ENCODE measurements around the gene PSMG4. TPM values are rescaled to one million over a fixed set of nuclear protein-coding genes. Genes with fewer than 3 reads are reported as not detected.

The PSMG4 gene, protein sequence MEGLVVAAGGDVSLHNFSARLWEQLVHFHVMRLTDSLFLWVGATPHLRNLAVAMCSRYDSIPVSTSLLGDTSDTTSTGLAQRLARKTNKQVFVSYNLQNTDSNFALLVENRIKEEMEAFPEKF
- 10 to 100 TPM; 16.4 to 25.2 TPM for total RNA-seq

DNA sequence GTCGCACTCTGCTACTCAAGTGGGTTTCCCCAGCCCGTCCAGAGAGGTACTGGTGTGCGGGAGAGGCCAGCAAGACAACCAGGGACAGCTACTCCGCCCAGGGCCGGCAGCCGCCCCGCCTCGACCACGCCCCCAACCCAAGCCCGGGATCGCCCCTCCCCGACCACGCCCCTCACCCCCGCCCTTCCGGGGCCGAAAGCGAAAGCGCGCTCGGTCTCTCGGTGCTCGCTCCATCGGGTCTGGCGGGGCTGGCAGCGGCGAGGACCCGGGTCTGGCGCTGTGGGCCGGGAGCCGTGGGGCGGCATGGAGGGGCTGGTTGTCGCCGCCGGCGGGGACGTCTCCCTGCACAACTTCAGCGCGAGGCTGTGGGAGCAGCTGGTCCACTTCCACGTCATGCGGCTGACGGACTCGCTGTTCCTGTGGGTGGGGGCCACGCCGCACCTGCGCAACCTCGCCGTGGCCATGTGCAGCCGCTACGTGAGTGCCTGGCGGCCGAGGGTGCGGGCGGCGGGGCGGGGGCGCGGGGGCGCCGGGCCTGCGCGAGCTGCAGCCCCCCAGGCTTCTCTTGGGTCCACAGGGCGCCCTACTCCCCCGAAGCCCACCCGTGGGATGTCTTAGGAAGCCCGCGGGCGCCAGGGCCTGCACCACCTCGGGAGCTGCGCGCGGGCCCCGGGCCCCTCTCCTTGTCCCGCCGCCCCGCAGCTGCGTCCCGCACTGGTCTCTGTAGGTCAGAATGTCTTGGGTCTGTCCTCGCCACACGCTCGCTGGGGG lies at the start of gene PSMG4:
PSMG4 (plus strand) TSS at position 228 of the 771 bp plus-strand sequence; CDS start at position 304, 76 bp downstream.
- peak within 1 kb of the TSS; percentile 97 for H3K4me3 Mint-ChIP-seq
- peak within 1 kb of the TSS; percentile 79 to 92 for H3K27ac Mint-ChIP-seq
- ATAC-seq (peak; percentile 92 to 96), DNase-seq (ENCODE audit: low spot score) (peak; percentile 95)
- peaks cover 5% of the 10 kb centered on the region for H3K9me3 Mint-ChIP-seq
- peaks cover 5% of the 10 kb centered on the region for H3K36me3 Mint-ChIP-seq
- peaks cover 0 to 15% of the 10 kb centered on the region in 2 donors for H3K27me3 Mint-ChIP-seq
- H3K4me1 Mint-ChIP-seq (ENCODE audit: low read depth in 2 of 2), result peaks cover 25 to 36% of the 10 kb centered on the region in 2 donors

GRCh38 chr6:3209114-3210023 lies 49.4 kb upstream of the PSMG4 start:
- peaks cover 21% of the 10 kb centered on the region in 2 donors for H3K4me1 Mint-ChIP-seq (ENCODE audit: low read depth in 2 of 2)
- H3K27ac Mint-ChIP-seq, result peak overlapping the region; percentile 60 to 79

DNA sequence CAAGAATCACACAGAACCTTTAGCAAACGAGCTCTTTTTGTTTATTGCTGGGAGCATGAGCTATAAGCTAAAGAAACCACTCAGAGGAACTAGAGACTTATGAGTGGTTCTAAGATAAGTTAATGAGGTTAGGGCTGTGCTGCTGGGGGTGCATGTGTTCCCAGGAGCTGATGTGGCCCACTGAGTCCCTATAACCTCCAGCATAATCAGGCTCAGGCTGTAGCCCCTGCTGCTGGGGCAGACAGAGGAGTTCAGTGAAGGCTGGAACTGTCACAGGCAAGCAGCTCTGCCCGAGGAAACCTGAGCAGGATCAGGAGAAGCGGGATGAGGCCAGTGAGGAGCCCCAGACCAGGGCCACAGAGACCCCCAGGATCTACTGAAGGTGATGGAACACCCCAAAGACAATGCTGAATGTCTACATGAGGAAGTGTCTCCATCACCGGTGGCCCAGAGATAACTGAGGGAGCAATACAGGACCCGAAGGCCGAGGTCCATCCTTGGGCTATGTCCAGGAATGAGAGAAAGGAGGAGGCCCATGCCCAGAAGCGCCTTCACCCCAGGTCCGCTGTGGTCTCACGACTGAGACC lies 48.6 kb upstream of the PSMG4 start:
- Mint-ChIP-seq H3K36me3 (no peaks in the 10 kb centered on the region), H3K4me1 (ENCODE audit: low read depth in 2 of 2) (peaks cover 21% of the 10 kb centered on the region in 2 donors), H3K27me3 (peaks cover 34 to 35% of the 10 kb centered on the region in 2 donors), H3K4me3 (peak overlapping the region; percentile 13), H3K9me3 (no peaks in the 10 kb centered on the region), H3K27ac (peak overlapping the region; percentile 60 to 79)
- ATAC-seq (peak in 1 of 2 donors; percentile 14), DNase-seq (ENCODE audit: low spot score) (no peak)

More at GRCh38 chr6:3209114-3210023, 49.4 kb upstream of the PSMG4 start:
- DNase-seq (ENCODE audit: low spot score) (no peak), ATAC-seq (peak; percentile 79 to 81)
- Mint-ChIP-seq H3K4me3 (peak overlapping the region; percentile 74), H3K9me3 (no peaks in the 10 kb centered on the region), H3K27me3 (peaks cover 35 to 39% of the 10 kb centered on the region in 2 donors), H3K36me3 (no peaks in the 10 kb centered on the region)

DNA sequence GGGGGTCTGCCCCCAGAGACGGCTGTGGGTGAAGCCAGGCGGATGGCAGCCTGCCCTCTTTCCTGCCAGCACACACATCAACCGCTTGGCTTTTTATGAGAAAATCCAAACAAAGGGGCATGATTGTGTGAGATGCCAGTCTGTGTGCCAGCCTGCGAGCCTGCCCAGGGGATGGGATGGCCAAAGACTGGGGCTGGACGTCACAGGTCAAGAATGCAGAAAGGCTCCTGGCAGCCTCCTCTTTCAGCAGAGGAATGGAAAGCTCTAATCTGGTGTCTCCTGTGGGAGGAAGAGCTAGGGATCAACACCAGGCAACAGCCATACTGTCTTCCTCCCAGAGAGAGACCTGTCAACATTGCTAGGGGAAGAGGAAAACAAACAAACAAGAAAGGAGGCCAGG lies 47.1 kb upstream of the PSMG4 start:
- Mint-ChIP-seq H3K9me3 (no peaks in the 10 kb centered on the region), H3K27ac (no peak overlapping the region), H3K36me3 (no peaks in the 10 kb centered on the region), H3K4me1 (ENCODE audit: low read depth in 2 of 2) (peaks cover 15 to 21% of the 10 kb centered on the region in 2 donors), H3K4me3 (no peak overlapping the region), H3K27me3 (peaks cover 34 to 42% of the 10 kb centered on the region in 2 donors)
- no peak for ATAC-seq
- no peak for DNase-seq (ENCODE audit: low spot score)

GRCh38 chr6:3212261-3212660 lies 46.5 kb upstream of the PSMG4 start:
- no peaks in the 10 kb centered on the region for H3K9me3 Mint-ChIP-seq
- DNase-seq (ENCODE audit: low spot score) (no peak), ATAC-seq (no peak)
- no peak overlapping the region for H3K27ac Mint-ChIP-seq
- no peaks in the 10 kb centered on the region for H3K36me3 Mint-ChIP-seq
- H3K27me3 Mint-ChIP-seq, result peaks cover 30 to 39% of the 10 kb centered on the region in 2 donors
- H3K4me3 Mint-ChIP-seq, result no peak overlapping the region
- H3K4me1 Mint-ChIP-seq (ENCODE audit: low read depth in 2 of 2), result peaks cover 15 to 21% of the 10 kb centered on the region in 2 donors

DNA sequence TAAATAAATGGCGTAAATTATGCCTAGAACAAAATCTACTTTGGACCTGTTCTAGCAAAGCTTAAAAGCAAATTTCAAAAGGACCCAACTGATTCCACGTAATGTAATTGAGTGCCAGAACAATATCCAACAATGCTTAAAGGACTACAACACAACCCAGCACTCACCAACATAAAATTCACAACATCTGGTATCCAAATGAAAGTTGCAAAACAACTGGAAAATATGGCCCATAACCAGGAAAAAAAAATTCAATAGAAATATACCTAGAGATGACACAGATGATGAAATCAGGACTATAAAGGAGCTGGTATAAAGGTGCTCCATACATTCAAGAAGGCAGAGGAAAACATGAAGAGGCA lies 45.4 kb upstream of the PSMG4 start:
- Mint-ChIP-seq H3K27ac (no peak overlapping the region), H3K36me3 (no peaks in the 10 kb centered on the region), H3K9me3 (no peaks in the 10 kb centered on the region), H3K4me1 (ENCODE audit: low read depth in 2 of 2) (peaks cover 15 to 17% of the 10 kb centered on the region in 2 donors), H3K4me3 (no peak overlapping the region), H3K27me3 (peaks cover 34 to 47% of the 10 kb centered on the region in 2 donors)
- DNase-seq (ENCODE audit: low spot score), result no peak
- no peak for ATAC-seq

- Mint-ChIP-seq H3K27me3 (peaks cover 36 to 52% of the 10 kb centered on the region in 2 donors), H3K27ac (no peak overlapping the region), H3K36me3 (no peaks in the 10 kb centered on the region), H3K4me3 (no peak overlapping the region), H3K9me3 (no peaks in the 10 kb centered on the region), H3K4me1 (ENCODE audit: low read depth in 2 of 2) (peaks cover under 1% of the 10 kb centered on the region in 2 donors)
- DNase-seq (ENCODE audit: low spot score) (no peak), ATAC-seq (no peak)
Observed at GRCh38 chr6:3214898-3215297, 43.8 kb upstream of the PSMG4 start.

DNA sequence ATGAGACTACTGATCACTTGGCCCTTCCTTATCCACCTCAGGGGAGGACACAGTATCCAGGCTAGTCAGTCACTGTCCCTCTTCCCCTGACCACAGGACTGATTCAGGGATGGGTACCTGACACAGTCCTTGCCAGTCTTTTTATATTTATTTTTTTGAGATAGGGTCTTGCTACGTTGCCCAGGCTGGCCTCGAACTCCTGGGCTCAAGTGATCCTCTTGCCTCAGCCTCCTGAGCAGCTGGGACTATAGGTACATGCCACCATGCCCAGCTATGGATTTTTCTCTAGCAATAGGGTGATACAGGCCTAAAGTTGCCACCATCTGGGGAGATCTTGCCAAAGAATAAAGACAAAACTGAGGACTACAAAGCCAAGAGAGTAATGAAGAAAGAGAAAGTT lies 41.5 kb upstream of the PSMG4 start:
- ATAC-seq, result no peak
- Mint-ChIP-seq H3K9me3 (no peaks in the 10 kb centered on the region), H3K36me3 (no peaks in the 10 kb centered on the region), H3K4me3 (no peak overlapping the region), H3K27me3 (peaks cover 39 to 56% of the 10 kb centered on the region in 2 donors), H3K4me1 (ENCODE audit: low read depth in 2 of 2) (peaks cover 4 to 5% of the 10 kb centered on the region in 2 donors), H3K27ac (no peak overlapping the region)
- DNase-seq (ENCODE audit: low spot score), result no peak

DNA sequence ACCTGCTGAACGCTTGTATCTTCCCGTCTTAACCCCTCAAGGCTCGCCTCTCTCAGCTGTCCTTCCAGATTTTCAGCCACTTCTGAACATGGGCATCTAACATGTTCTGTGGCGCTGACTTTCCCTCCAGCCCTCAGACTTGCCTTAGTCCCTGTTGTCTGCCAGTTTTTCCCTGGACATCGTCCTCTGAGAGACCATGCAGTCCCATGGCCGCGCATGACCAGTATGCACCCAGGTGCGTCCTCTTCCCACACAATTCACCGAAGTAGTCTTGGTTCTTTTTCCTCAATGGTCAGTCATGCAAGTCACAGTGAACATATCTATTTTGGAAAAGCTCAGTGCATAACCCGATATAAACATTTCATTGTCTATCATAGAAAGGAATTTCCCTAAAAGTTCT lies 40.5 kb upstream of the PSMG4 start:
- Mint-ChIP-seq H3K4me1 (ENCODE audit: low read depth in 2 of 2) (peaks cover 5 to 6% of the 10 kb centered on the region in 2 donors), H3K4me3 (no peak overlapping the region), H3K27ac (no peak overlapping the region), H3K27me3 (peaks cover 35 to 51% of the 10 kb centered on the region in 2 donors), H3K9me3 (no peaks in the 10 kb centered on the region), H3K36me3 (no peaks in the 10 kb centered on the region)
- ATAC-seq (no peak), DNase-seq (ENCODE audit: low spot score) (no peak)

DNA sequence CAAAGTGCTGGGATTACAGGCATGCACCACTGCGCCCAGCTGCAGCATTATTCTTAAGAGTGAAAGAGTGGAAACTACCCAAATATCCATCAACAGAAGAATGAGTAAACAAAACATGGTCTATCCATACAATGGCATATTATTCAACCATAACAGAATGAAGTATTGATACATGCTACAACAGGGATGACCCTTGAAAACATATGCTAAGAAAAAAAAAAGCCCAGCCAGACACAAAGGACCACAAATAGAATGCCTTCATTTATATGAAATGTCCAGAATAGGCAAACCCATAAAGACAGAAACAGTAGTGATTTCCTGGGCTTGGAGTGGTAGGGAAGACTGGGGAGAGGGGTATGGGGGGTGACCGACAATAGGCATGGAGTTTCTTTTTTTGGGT lies 38.4 kb upstream of the PSMG4 start:
- Mint-ChIP-seq H3K4me3 (no peak overlapping the region), H3K4me1 (ENCODE audit: low read depth in 2 of 2) (peaks cover 5 to 6% of the 10 kb centered on the region in 2 donors), H3K27me3 (peaks cover 43 to 57% of the 10 kb centered on the region in 2 donors), H3K9me3 (no peaks in the 10 kb centered on the region), H3K36me3 (no peaks in the 10 kb centered on the region), H3K27ac (no peak overlapping the region)
- DNase-seq (ENCODE audit: low spot score) (no peak), ATAC-seq (no peak)

DNA sequence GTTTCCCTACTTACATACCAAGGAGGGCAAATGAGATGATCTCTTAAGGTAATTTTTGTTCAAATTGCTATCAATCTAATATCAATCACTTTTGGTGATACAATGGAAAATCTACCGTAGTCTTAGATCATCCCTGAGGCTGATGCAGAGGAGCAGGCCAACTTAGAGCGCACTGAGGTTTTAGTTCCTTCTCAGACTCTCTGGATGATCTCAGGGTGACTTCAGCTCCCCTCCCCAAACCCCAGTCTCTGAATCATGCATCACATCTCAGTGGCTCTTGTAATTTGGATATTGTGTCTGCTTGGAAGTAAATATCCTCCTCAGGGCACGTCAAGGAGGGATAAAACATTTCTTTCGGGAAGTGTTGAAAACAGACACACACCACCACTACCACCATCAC lies 37.2 kb upstream of the PSMG4 start:
- peaks cover 5 to 6% of the 10 kb centered on the region in 2 donors for H3K4me1 Mint-ChIP-seq (ENCODE audit: low read depth in 2 of 2)
- H3K27ac Mint-ChIP-seq, result no peak overlapping the region
- no peak for ATAC-seq
- H3K27me3 Mint-ChIP-seq, result peaks cover 44 to 57% of the 10 kb centered on the region in 2 donors
- no peaks in the 10 kb centered on the region for H3K9me3 Mint-ChIP-seq
- no peak overlapping the region for H3K4me3 Mint-ChIP-seq
- DNase-seq (ENCODE audit: low spot score), result no peak
- no peaks in the 10 kb centered on the region for H3K36me3 Mint-ChIP-seq

DNA sequence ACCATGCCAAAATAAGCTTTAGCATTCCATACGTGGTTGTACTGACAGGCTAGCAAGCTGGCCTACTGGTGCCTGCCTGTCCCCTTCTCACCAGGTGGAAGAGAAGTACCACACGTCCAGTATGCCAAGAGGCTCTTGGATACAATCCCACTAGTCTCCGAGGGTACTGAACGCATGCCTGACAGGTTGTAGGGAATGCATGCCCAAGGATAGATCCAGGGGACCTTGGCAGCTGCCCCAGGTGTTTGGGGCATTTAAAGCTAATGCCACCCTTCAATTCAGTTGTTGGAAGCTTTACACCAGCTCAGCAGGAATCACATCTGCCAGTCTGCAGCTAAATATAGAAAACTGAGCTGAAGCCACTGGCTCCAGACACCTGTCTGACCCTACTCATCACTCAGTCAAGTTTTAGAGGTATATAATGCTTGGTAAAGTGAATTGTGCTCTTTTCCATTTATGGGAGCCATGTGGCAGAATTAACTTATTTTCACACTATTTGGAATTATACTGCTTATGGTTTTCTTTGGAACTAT lies 36.2 kb upstream of the PSMG4 start:
- Mint-ChIP-seq H3K9me3 (no peaks in the 10 kb centered on the region), H3K4me1 (ENCODE audit: low read depth in 2 of 2) (peaks cover 8 to 11% of the 10 kb centered on the region in 2 donors), H3K4me3 (no peak overlapping the region), H3K27ac (peak overlapping the region in 1 of 2 donors; percentile 30), H3K27me3 (peaks cover 45 to 56% of the 10 kb centered on the region in 2 donors), H3K36me3 (no peaks in the 10 kb centered on the region)
- no peak for ATAC-seq
- no peak for DNase-seq (ENCODE audit: low spot score)

DNA sequence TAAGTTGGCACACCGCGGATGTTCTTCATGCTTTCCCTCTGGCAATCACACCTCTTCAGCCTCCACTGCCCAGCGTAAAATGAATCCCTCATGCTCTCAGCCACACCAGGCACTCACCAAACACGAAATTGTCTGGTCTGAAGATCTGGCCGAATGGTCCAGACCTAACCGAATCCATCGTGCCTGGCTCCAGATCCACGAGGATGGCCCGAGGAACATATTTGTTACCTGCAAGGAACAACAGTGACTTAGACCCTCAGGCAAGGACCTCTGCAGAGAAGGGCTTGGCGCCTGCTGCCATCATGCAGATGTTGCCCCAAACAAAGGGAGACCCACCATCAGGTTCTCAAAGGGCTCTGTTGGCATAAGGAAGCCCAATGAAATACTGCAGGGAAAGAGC lies 32.7 kb upstream of the PSMG4 start:
- Mint-ChIP-seq H3K4me3 (no peak overlapping the region), H3K4me1 (ENCODE audit: low read depth in 2 of 2) (peaks cover 25 to 32% of the 10 kb centered on the region in 2 donors), H3K36me3 (no peaks in the 10 kb centered on the region), H3K9me3 (no peaks in the 10 kb centered on the region), H3K27ac (no peak overlapping the region), H3K27me3 (peaks cover 46 to 54% of the 10 kb centered on the region in 2 donors)
- no peak for ATAC-seq
- DNase-seq (ENCODE audit: low spot score), result no peak
